Measurements from ENCODE around the gene RBM10.

Gene RBM10

GRCh38 chrX:47235691-47236103 lies 90.7 kb downstream of the RBM10 start:
- H3K4me3 ChIP-seq (ENCODE audit: low read length): no peak overlapping the region
- H3K4me1 ChIP-seq (ENCODE audit: control insufficient read depth, insufficient read depth, low read length): peaks cover 6% of the 10 kb centered on the region
- no peak overlapping the region for H3K9ac ChIP-seq (ENCODE audit: low read length)
- H3K27me3 ChIP-seq (replicated peaks; ENCODE audit: control insufficient read depth, insufficient read depth, low read length): peaks cover 10% of the 10 kb centered on the region
- peak; percentile 7 for DNase-seq (ENCODE audit: low read depth)
- no peaks in the 10 kb centered on the region for H3K9me3 ChIP-seq (ENCODE audit: control insufficient read depth, low read length)
- peaks cover 4% of the 10 kb centered on the region for H3K36me3 ChIP-seq (ENCODE audit: control insufficient read depth, insufficient read depth, low read length, severe bottlenecking)

Measured in adipocyte (in vitro differentiated cells).